Measurements from ENCODE around the gene CCDC12. TPM values are rescaled to one million over a fixed set of nuclear protein-coding genes. Genes with fewer than 3 reads are reported as not detected.

CCDC12 gene
- total and polyA plus RNA-seq, 2 of the 13 experiments (the other 11 are each of a cell fraction or from before 2014, with no cell fraction given), result 30.1 to 49.5 TPM

GRCh38 chr3:46935168-46935858 lies 41.2 kb downstream of the CCDC12 start (continued):
- TF ChIP-seq EP300 (IDR thresholded peaks at IDR 0.05; ENCODE audit: low read depth in 2 of 2, low read length in 2 of 2) (peak in 1 of 2 experiments; percentile 31; a peak in 1 of 4 replicates), EP300 (CRISPR knock-in tag; IDR thresholded peaks at IDR 0.05; ENCODE audit: borderline replicate concordance) (no peak), ZBTB25 (CRISPR knock-in tag; IDR thresholded peaks at IDR 0.05) (no peak), SP4 (CRISPR knock-in tag; IDR thresholded peaks at IDR 0.05) (no peak), CAMTA2 (CRISPR knock-in tag; IDR thresholded peaks at IDR 0.05; ENCODE audit: borderline replicate concordance) (no peak), KLF16 (CRISPR knock-in tag; IDR thresholded peaks at IDR 0.05) (0 out of 4 replicates have a peak, but pooled peaks of 1 of the 2 experiments have one; percentile 37), NFATC3 (CRISPR knock-in tag; IDR thresholded peaks at IDR 0.05) (no peak), AGO2 (optimal IDR thresholded peaks at IDR 0.05; ENCODE audit: low read depth, low read length) (peak; percentile 16), ZNF205 (CRISPR knock-in tag; IDR thresholded peaks at IDR 0.05) (no peak), POLR2G (IDR thresholded peaks at IDR 0.05; ENCODE audit: low read depth, low read length) (0 out of 2 replicates have a peak, but pooled peaks have one; percentile 11), YEATS2 (CRISPR knock-in tag; IDR thresholded peaks at IDR 0.05; ENCODE audit: borderline replicate concordance) (peak; percentile 19; the same call in 1 of the 2 replicates), PAX8 (CRISPR knock-in tag; IDR thresholded peaks at IDR 0.05; ENCODE audit: borderline replicate concordance) (no peak), GABPB1 (CRISPR knock-in tag; IDR thresholded peaks at IDR 0.05) (no peak), SIN3A (IDR thresholded peaks at IDR 0.05; ENCODE audit: borderline replicate concordance, low read depth, low read length) (no peak), ZGPAT (CRISPR knock-in tag; IDR thresholded peaks at IDR 0.05) (peak; percentile 55), ZFYVE20 (CRISPR knock-in tag; IDR thresholded peaks at IDR 0.05; ENCODE audit: borderline replicate concordance, low read depth) (no peak), TBX2 (CRISPR knock-in tag; IDR thresholded peaks at IDR 0.05; ENCODE audit: borderline replicate concordance) (peak; percentile 47; the same call in 1 of the 2 replicates), GLMP (CRISPR knock-in tag; IDR thresholded peaks at IDR 0.05; ENCODE audit: borderline replicate concordance) (no peak), ZNF3 (CRISPR knock-in tag; IDR thresholded peaks at IDR 0.05) (no peak), ELF4 (CRISPR knock-in tag; IDR thresholded peaks at IDR 0.05; ENCODE audit: borderline replicate concordance) (no peak), NFE2L1 (CRISPR knock-in tag; IDR thresholded peaks at IDR 0.05; ENCODE audit: borderline replicate concordance) (no peak), JUND (CRISPR knock-in tag; IDR thresholded peaks at IDR 0.05) (peak; percentile 97), SMC3 (IDR thresholded peaks at IDR 0.05; ENCODE audit: low read length) (peak; percentile 52; the same call in 1 of the 2 replicates), TEAD3 (CRISPR knock-in tag; optimal IDR thresholded peaks at IDR 0.05; ENCODE audit: borderline replicate concordance) (peak; percentile 100), ZNF556 (CRISPR knock-in tag; IDR thresholded peaks at IDR 0.05; ENCODE audit: borderline replicate concordance) (no peak), BRD4 (CRISPR knock-in tag; IDR thresholded peaks at IDR 0.05) (no peak), CERS6 (CRISPR knock-in tag; IDR thresholded peaks at IDR 0.05) (no peak)
